DOHH2 (cell line): Measurements from ENCODE around the gene SDCCAG8.

Source experiments
- H3F3A ChIP-seq: fragments of 200-600 bp; sonication (generic), shearing (Covaris generic); 2 replicates; pipeline ENCODE4 v1.6.0; 2016; ENCODE audit warnings: antibody characterized with exemption, mild to moderate bottlenecking; ENCODE audit not compliant: control insufficient read depth, insufficient read depth
- H3K27ac ChIP-seq: fragments of 200-600 bp; sonication (generic); 2 replicates; pipeline ENCODE4 v1.5.1; 2014; ENCODE audit warnings: low read depth, mild to moderate bottlenecking, low read length, moderate library complexity
- H3K27me3 ChIP-seq: fragments of 200-600 bp; sonication (generic); 2 replicates; pipeline ENCODE4 v1.6.1; 2014; ENCODE audit warnings: mild to moderate bottlenecking, low read length, mixed read lengths; ENCODE audit not compliant: control insufficient read depth
- H3K36me3 ChIP-seq: fragments of 200-600 bp; sonication (generic); 2 replicates; pipeline ENCODE4 v1.6.1; 2014; ENCODE audit warnings: mild to moderate bottlenecking, low read length, moderate library complexity, mixed read lengths; ENCODE audit not compliant: control insufficient read depth
- H3K4me1 ChIP-seq: fragments of 200-600 bp; sonication (generic); 2 replicates; pipeline ENCODE4 v1.6.1; 2014; ENCODE audit warnings: mild to moderate bottlenecking, low read length, mixed read lengths; ENCODE audit not compliant: control insufficient read depth
- H3K4me2 ChIP-seq: fragments of 200-600 bp; sonication (generic); 2 replicates; pipeline ENCODE4 v1.6.0; 2014; ENCODE audit warnings: mild to moderate bottlenecking, low read length, moderate library complexity
- H3K4me3 ChIP-seq: fragments of 200-600 bp; sonication (generic); 2 replicates; pipeline ENCODE4 v1.5.1; 2014; ENCODE audit warnings: mild to moderate bottlenecking, low read length, mixed read lengths
- H3K79me2 ChIP-seq: fragments of 200-600 bp; sonication (generic); 2 replicates; pipeline ENCODE4 v1.6.1; 2014; ENCODE audit warnings: mild to moderate bottlenecking, low read length, mixed read lengths; ENCODE audit not compliant: control insufficient read depth
- H3K9me2 ChIP-seq: fragments of 200-600 bp; sonication (generic); replicated peaks from 2 replicates; pipeline ENCODE4 v1.6.1; 2014; ENCODE audit warnings: mild to moderate bottlenecking, low read length, mixed read lengths; ENCODE audit not compliant: control insufficient read depth
- H3K9me3 ChIP-seq: fragments of 200-600 bp; sonication (generic); 2 replicates; pipeline ENCODE4 v1.6.1; 2014; ENCODE audit warnings: antibody characterized with exemption, low read length, mixed read lengths; ENCODE audit not compliant: control insufficient read depth, insufficient read depth
- H4K20me1 ChIP-seq: fragments of 200-600 bp; sonication (generic); 2 replicates; pipeline ENCODE4 v1.6.0; 2014; ENCODE audit warnings: low read depth, mild to moderate bottlenecking, antibody characterized with exemption, low read length, moderate library complexity; ENCODE audit not compliant: control insufficient read depth, insufficient read depth
- CTCF ChIP-seq: fragments of 200-600 bp; sonication (generic); IDR thresholded peaks from one replicate; pipeline ENCODE4 v1.5.1; 2014; ENCODE audit warnings: antibody characterized with exemption, mild to moderate bottlenecking, low read depth, low read length; ENCODE audit not compliant: poor library complexity, severe bottlenecking
- EZH2phosphoT487 ChIP-seq: fragments of 200-600 bp; sonication (generic); IDR thresholded peaks from 2 replicates; pipeline ENCODE4 v1.6.1; 2017; ENCODE audit warnings: borderline replicate concordance, mild to moderate bottlenecking, antibody characterized with exemption, low read length, moderate library complexity, mixed read lengths

The SDCCAG8 gene

GRCh38 chr1:243406424-243406823 lies 150.6 kb downstream of the SDCCAG8 start:
- no peak overlapping the region for H3K27ac ChIP-seq
- no peaks in the 10 kb centered on the region for H4K20me1 ChIP-seq
- H3K4me3 ChIP-seq: no peak overlapping the region
- H3F3A ChIP-seq: no peaks in the 10 kb centered on the region
- no peaks in the 10 kb centered on the region for H3K79me2 ChIP-seq
- H3K36me3 ChIP-seq: no peaks in the 10 kb centered on the region
- TF ChIP-seq CTCF (no peak), EZH2phosphoT487 (no peak)
- no peaks in the 10 kb centered on the region for H3K27me3 ChIP-seq
- H3K9me2 ChIP-seq: no peaks in the 10 kb centered on the region
- no peaks in the 10 kb centered on the region for H3K4me1 ChIP-seq
- H3K9me3 ChIP-seq: no peaks in the 10 kb centered on the region
- H3K4me2 ChIP-seq: no peak overlapping the region

- TF ChIP-seq CTCF: no peak
- no peak for TF ChIP-seq EZH2phosphoT487
- no peaks in the 10 kb centered on the region for H3K9me3 ChIP-seq
- H3K27ac ChIP-seq: no peak overlapping the region
- no peaks in the 10 kb centered on the region for H3K4me1 ChIP-seq
- no peaks in the 10 kb centered on the region for H3K9me2 ChIP-seq
- no peaks in the 10 kb centered on the region for H4K20me1 ChIP-seq
- no peaks in the 10 kb centered on the region for H3F3A ChIP-seq
- no peaks in the 10 kb centered on the region for H3K79me2 ChIP-seq
- H3K27me3 ChIP-seq: no peaks in the 10 kb centered on the region
- no peak overlapping the region for H3K4me2 ChIP-seq
- no peaks in the 10 kb centered on the region for H3K36me3 ChIP-seq
- H3K4me3 ChIP-seq: no peak overlapping the region
These were observed 151.6 kb downstream of the SDCCAG8 start for GRCh38 chr1:243407284-243408018.

- no peak overlapping the region for H3K4me3 ChIP-seq
- H3K27ac ChIP-seq: no peak overlapping the region
- H3K9me2 ChIP-seq: no peaks in the 10 kb centered on the region
- H3K4me1 ChIP-seq: no peaks in the 10 kb centered on the region
- H3F3A ChIP-seq: no peaks in the 10 kb centered on the region
- H3K27me3 ChIP-seq: no peaks in the 10 kb centered on the region
- H3K4me2 ChIP-seq: no peak overlapping the region
- no peaks in the 10 kb centered on the region for H3K79me2 ChIP-seq
- no peaks in the 10 kb centered on the region for H3K9me3 ChIP-seq
- no peak for TF ChIP-seq CTCF
- no peak for TF ChIP-seq EZH2phosphoT487
- H4K20me1 ChIP-seq: no peaks in the 10 kb centered on the region
- H3K36me3 ChIP-seq: no peaks in the 10 kb centered on the region
These were observed 152.6 kb downstream of the SDCCAG8 start for GRCh38 chr1:243408479-243408878.
